Measurements from ENCODE around the gene SV2C.

Gene SV2C

GRCh38 chr5:76337953-76338451 is 254.8 kb downstream of the SV2C start:
- DNase-seq (ENCODE audit: extremely low spot score) = peak; percentile 74
- no peak for TF ChIP-seq SP1 (IDR thresholded peaks at IDR 0.05)
- no peak for TF ChIP-seq FOXM1 (IDR thresholded peaks at IDR 0.05; ENCODE audit: borderline replicate concordance)
- no peak for TF ChIP-seq CTBP1 (IDR thresholded peaks at IDR 0.05; ENCODE audit: borderline replicate concordance)
- no peak for TF ChIP-seq TARDBP (IDR thresholded peaks at IDR 0.05)
- TF ChIP-seq BHLHE40 (IDR thresholded peaks at IDR 0.05; ENCODE audit: borderline replicate concordance) = no peak
- TF ChIP-seq ARNT (IDR thresholded peaks at IDR 0.05) = no peak
- TF ChIP-seq LEF1 (IDR thresholded peaks at IDR 0.05; ENCODE audit: borderline replicate concordance) = no peak
- TF ChIP-seq FOXK2 (IDR thresholded peaks at IDR 0.05) = no peak
- no peak for TF ChIP-seq ELF4 (IDR thresholded peaks at IDR 0.05)
- no peak for TF ChIP-seq ZNF384 (IDR thresholded peaks at IDR 0.05)
- CTCF ChIA-PET = interaction anchor here (0.7 to 1.1 kb wide), 2 partner anchors 79 to 240 kb away, joined by 3 to 8 read pairs; no protein-coding TSS in a partner anchor
- POLR2A ChIA-PET = no interaction called here

DNA sequence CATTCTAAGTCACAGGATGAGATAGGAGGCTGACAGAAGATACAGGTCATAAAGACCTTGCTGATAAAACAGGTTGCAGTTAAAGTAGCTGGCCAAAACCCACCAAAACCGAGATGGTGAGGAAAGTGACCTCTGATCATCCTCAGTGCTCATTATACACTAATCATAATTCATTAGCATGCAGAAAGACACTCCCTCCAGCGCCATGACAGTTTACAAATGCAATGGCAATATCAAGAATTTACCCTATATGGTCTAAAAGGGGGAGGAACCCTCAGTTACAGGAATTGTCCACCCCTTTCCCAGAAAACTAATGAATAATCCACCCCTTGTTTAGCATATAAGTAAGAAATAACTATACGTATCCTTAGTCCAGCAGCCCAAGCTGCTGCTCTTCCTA is 256.7 kb downstream of the SV2C start:
- ChIA-PET CTCF (interaction anchor here (1.5 kb wide), 1 partner anchor 13 kb away, joined by 4 read pairs; no protein-coding TSS in a partner anchor), POLR2A (no interaction called here)
- TF ChIP-seq, protein P1, sequence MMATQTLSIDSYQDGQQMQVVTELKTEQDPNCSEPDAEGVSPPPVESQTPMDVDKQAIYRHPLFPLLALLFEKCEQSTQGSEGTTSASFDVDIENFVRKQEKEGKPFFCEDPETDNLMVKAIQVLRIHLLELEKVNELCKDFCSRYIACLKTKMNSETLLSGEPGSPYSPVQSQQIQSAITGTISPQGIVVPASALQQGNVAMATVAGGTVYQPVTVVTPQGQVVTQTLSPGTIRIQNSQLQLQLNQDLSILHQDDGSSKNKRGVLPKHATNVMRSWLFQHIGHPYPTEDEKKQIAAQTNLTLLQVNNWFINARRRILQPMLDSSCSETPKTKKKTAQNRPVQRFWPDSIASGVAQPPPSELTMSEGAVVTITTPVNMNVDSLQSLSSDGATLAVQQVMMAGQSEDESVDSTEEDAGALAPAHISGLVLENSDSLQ (IDR thresholded peaks at IDR 0.05) = no peak
- TF ChIP-seq LEF1 (IDR thresholded peaks at IDR 0.05; ENCODE audit: borderline replicate concordance) (no peak), BHLHE40 (IDR thresholded peaks at IDR 0.05; ENCODE audit: borderline replicate concordance) (no peak), SP1 (IDR thresholded peaks at IDR 0.05) (no peak), ARNT (IDR thresholded peaks at IDR 0.05) (no peak), CTBP1 (IDR thresholded peaks at IDR 0.05; ENCODE audit: borderline replicate concordance) (no peak), FOXK2 (IDR thresholded peaks at IDR 0.05) (no peak), NFRKB (IDR thresholded peaks at IDR 0.05) (no peak), SUZ12 (IDR thresholded peaks at IDR 0.05) (no peak), ELF4 (IDR thresholded peaks at IDR 0.05) (no peak), HDGF (IDR thresholded peaks at IDR 0.05; ENCODE audit: borderline replicate concordance) (no peak), FOXA1 (IDR thresholded peaks at IDR 0.05) (no peak), L3MBTL2 (conservative IDR thresholded peaks at IDR 0.05) (no peak), ZNF384 (IDR thresholded peaks at IDR 0.05) (no peak), FOXM1 (IDR thresholded peaks at IDR 0.05; ENCODE audit: borderline replicate concordance) (no peak), TARDBP (IDR thresholded peaks at IDR 0.05) (no peak)
- DNase-seq (ENCODE audit: extremely low spot score) = no peak

DNA sequence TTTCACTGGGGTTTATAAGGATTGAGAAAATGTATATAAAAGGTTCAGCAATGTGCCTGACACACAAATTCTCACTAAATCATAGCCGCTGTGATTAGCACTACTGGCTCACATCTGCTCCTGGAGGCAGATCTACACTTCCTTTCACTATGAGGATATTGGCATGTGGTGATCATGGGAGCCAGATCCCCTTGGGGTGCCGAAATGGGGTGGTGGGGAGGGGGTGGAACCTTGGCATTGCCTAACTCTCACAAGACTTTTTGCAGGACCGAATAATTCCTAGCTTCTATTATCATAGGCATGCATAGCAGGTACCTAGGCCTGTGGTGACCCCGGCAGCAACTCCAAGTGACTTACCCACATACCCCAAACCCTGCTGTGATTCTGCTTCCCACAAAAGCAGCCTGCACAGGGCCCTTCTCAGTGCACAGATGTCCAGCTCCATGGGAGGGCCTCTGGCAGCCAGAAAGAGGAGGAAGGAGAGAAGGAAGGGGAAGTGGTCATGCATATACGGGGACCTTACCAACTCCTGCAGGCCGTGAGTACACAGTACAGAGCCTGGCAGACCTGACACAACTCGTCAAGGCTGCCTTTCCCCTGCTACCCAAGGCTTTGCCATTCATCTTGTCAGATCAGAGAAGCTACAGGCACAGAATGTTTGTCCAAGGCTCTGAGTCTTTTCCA is 258.6 kb downstream of the SV2C start:
- no peak for DNase-seq (ENCODE audit: extremely low spot score)
- CTCF ChIA-PET = interaction anchor here (0.6 kb wide), 1 partner anchor 192 kb away, joined by 3 read pairs; no protein-coding TSS in a partner anchor
- POLR2A ChIA-PET = no interaction called here
- TF ChIP-seq BHLHE40 (IDR thresholded peaks at IDR 0.05; ENCODE audit: borderline replicate concordance) (no peak), ZNF384 (IDR thresholded peaks at IDR 0.05) (no peak)

DNA sequence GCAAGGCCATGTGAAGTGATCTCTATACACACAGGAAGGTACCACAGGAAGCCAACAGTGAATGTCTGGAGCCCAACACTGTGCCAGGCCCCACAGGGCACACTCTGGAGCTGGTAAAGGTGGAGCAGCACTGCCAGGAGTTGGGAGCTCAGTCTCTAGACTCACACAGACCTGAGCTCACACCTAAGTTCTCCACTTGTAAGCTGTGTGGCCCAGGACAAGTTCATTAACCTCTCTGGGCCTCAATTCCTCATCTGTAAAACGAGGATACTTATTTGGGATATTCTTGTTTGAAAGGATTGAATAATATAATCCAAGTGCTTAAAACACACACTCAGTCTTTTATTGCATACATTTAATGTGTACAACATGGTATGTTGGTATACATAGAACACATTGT is 259.3 kb downstream of the SV2C start:
- POLR2A ChIA-PET = no interaction called here

DNA sequence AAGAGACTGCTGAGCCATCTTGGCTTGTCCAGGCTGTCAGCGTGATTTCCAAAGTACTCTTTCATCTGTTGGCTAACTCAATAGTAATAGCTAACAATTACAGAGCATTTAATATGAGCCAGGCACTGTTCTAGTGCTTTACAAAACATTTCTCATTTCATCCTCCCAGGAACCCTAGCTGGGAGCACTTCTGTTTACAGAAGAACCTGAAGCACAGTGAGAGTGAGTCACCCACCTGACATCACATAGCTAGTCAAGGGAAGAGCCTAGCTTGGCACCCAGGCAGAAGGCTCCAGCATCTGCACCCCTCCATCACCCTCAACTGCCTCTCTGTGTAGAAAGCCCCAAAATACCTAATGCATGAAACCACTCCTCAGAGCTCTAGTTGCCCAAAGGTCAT is 262.4 kb downstream of the SV2C start:
- no peak for DNase-seq (ENCODE audit: extremely low spot score)
- POLR2A ChIA-PET = no interaction called here
- CTCF ChIA-PET = no interaction called here
- TF ChIP-seq NFRKB (IDR thresholded peaks at IDR 0.05) (no peak), BHLHE40 (IDR thresholded peaks at IDR 0.05; ENCODE audit: borderline replicate concordance) (no peak), TARDBP (IDR thresholded peaks at IDR 0.05) (no peak), FOXM1 (IDR thresholded peaks at IDR 0.05; ENCODE audit: borderline replicate concordance) (no peak), SP1 (IDR thresholded peaks at IDR 0.05) (no peak), FOXK2 (IDR thresholded peaks at IDR 0.05) (no peak), ELF4 (IDR thresholded peaks at IDR 0.05) (no peak)

More for the DNA sequence above, 259.3 kb downstream of the SV2C start:
- TF ChIP-seq FOXM1 (IDR thresholded peaks at IDR 0.05; ENCODE audit: borderline replicate concordance) (no peak), ELF4 (IDR thresholded peaks at IDR 0.05) (no peak), HDGF (IDR thresholded peaks at IDR 0.05; ENCODE audit: borderline replicate concordance) (no peak), BHLHE40 (IDR thresholded peaks at IDR 0.05; ENCODE audit: borderline replicate concordance) (no peak), CTBP1 (IDR thresholded peaks at IDR 0.05; ENCODE audit: borderline replicate concordance) (no peak), FOXA1 (IDR thresholded peaks at IDR 0.05) (no peak), TARDBP (IDR thresholded peaks at IDR 0.05) (no peak), L3MBTL2 (conservative IDR thresholded peaks at IDR 0.05) (no peak)
- TF ChIP-seq, protein P1 (IDR thresholded peaks at IDR 0.05) = no peak
- CTCF ChIA-PET = no interaction called here
- DNase-seq (ENCODE audit: extremely low spot score) = no peak

DNA sequence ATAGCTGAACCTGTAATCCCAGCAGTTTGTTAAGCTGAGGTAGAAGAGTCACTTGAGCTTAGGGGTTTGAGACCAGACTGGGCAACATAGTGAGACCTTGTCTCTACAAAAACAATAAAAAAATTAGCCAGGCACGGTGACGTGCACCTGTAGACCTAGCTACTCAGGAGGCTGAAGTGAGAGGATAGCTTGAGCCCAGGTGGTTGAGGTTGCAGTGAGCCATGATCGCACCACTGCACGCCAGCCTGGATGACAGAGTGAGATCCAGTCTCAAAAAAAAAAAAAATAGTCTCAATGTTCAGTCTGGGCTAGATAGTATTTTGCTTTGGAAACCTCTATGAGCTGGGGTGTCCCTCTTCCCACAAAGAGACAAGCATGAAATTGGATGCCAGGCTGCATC is 268.0 kb downstream of the SV2C start:
- TF ChIP-seq ELF4 (IDR thresholded peaks at IDR 0.05) = no peak
- TF ChIP-seq FOXA1 (IDR thresholded peaks at IDR 0.05) = no peak
- TF ChIP-seq NFRKB (IDR thresholded peaks at IDR 0.05) = no peak
- TF ChIP-seq ZNF384 (IDR thresholded peaks at IDR 0.05) = no peak
- no peak for TF ChIP-seq LEF1 (IDR thresholded peaks at IDR 0.05; ENCODE audit: borderline replicate concordance)
- TF ChIP-seq ARNT (IDR thresholded peaks at IDR 0.05) = no peak
- TF ChIP-seq SUZ12 (IDR thresholded peaks at IDR 0.05) = no peak
- TF ChIP-seq CTBP1 (IDR thresholded peaks at IDR 0.05; ENCODE audit: borderline replicate concordance) = no peak
- no peak for TF ChIP-seq HDGF (IDR thresholded peaks at IDR 0.05; ENCODE audit: borderline replicate concordance)
- TF ChIP-seq SP1 (IDR thresholded peaks at IDR 0.05) = no peak
- TF ChIP-seq FOXK2 (IDR thresholded peaks at IDR 0.05) = no peak
- no peak for TF ChIP-seq TARDBP (IDR thresholded peaks at IDR 0.05)
- TF ChIP-seq, protein P1 (IDR thresholded peaks at IDR 0.05) = no peak
- no peak for TF ChIP-seq BHLHE40 (IDR thresholded peaks at IDR 0.05; ENCODE audit: borderline replicate concordance)
- TF ChIP-seq L3MBTL2 (conservative IDR thresholded peaks at IDR 0.05) = no peak
- no peak for TF ChIP-seq FOXM1 (IDR thresholded peaks at IDR 0.05; ENCODE audit: borderline replicate concordance)
- ChIA-PET CTCF (interaction anchor here (0.6 kb wide), 1 partner anchor 77 kb away, joined by 7 read pairs; no protein-coding TSS in a partner anchor), POLR2A (interaction anchor here (0.6 kb wide), 1 partner anchor 96 kb away, joined by 4 read pairs; no protein-coding TSS in a partner anchor)
- DNase-seq (ENCODE audit: extremely low spot score) = no peak

Measured in HEK293T (cell line).